ENCODE data around the gene SLC6A6. TPM values are rescaled to one million over a fixed set of nuclear protein-coding genes. Genes with fewer than 3 reads are reported as not detected.

SLC6A6 gene
- total RNA-seq, 1 experiment from 2014 or later = 72.6 TPM

DNA sequence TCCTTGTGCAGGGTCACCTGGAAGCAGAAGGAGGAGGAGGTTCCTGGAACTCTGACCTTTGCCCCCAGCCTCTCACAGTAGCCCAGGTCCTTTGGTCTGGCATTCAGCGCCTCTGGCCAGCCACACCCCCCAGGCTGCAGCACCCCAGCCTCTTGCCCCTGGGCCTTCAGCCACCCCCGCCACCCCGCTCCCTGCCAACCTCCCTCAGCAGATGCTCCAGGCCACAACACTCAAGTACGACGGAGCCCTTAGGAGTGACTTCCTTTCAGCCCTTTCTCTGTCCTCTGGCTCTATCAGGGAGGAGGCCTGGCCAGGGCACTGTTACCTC is 92.5 kb downstream of the SLC6A6 start:
- Histone ChIP-seq H3K27ac (ENCODE audit: insufficient read length, low read depth, low read length) (no peak overlapping the region), H3T11ph (ENCODE audit: low read length) (no peak overlapping the region), H3K14ac (ENCODE audit: insufficient read depth, low read length) (no peak overlapping the region; the same call in 1 of the 2 replicates), H3K27me3 (ENCODE audit: insufficient read depth, low read length) (no peaks in the 10 kb centered on the region), H2BK15ac (ENCODE audit: low read depth, low read length) (no peak overlapping the region), H4K8ac (replicated peaks; ENCODE audit: insufficient read length, low read depth, low read length) (no peak overlapping the region), H3K4me2 (ENCODE audit: insufficient read depth, insufficient read length, low read length) (no peak overlapping the region), H4K20me1 (ENCODE audit: control insufficient read depth, insufficient read depth, insufficient read length) (no peaks in the 10 kb centered on the region), H2AFZ (ENCODE audit: low read length) (no peak overlapping the region), H3K23me2 (ENCODE audit: insufficient read length, low read depth, low read length, poor library complexity, severe bottlenecking) (no peaks in the 10 kb centered on the region), H2AK5ac (ENCODE audit: insufficient read length, low read length) (no peak overlapping the region), H2BK5ac (ENCODE audit: insufficient read length, low read length) (no peak overlapping the region), H3K79me1 (ENCODE audit: insufficient read depth, low read depth, low read length, poor library complexity, severe bottlenecking) (no peaks in the 10 kb centered on the region), H3K9me3 (ENCODE audit: control insufficient read depth, low read depth, low read length) (no peaks in the 10 kb centered on the region), H3K79me2 (ENCODE audit: insufficient read depth, low read length) (no peaks in the 10 kb centered on the region), H3K4ac (ENCODE audit: low read depth, low read length) (no peak overlapping the region), H3K4me1 (ENCODE audit: insufficient read depth, low read length) (no peaks in the 10 kb centered on the region), H2BK12ac (ENCODE audit: insufficient read length, low read depth, low read length) (no peak overlapping the region), H3K23ac (ENCODE audit: insufficient read length, low read depth, low read length) (no peak overlapping the region), H3K9ac (ENCODE audit: extremely low read depth, insufficient read length, low read length) (no peak overlapping the region), H4K91ac (ENCODE audit: insufficient read length, low read depth, low read length) (no peak overlapping the region), H3K56ac (ENCODE audit: insufficient read length, low read depth, low read length) (no peak overlapping the region), H4K5ac (ENCODE audit: insufficient read length, low read depth, low read length) (no peak overlapping the region), H2BK20ac (ENCODE audit: low read depth, low read length, poor library complexity, severe bottlenecking) (no peak overlapping the region), H2BK120ac (ENCODE audit: low read depth, low read length, poor library complexity, severe bottlenecking) (no peak overlapping the region), H3K18ac (ENCODE audit: insufficient read length, low read depth, low read length) (no peak overlapping the region)
- no peak for DNase-seq
- H3K27me3 Mint-ChIP-seq (ENCODE audit: low read depth) = peaks cover 18% of the 10 kb centered on the region
- no peak overlapping the region; a peak in 1 of 5 replicates for H3K4me3 Mint-ChIP-seq
- H3K36me3 Mint-ChIP-seq (ENCODE audit: insufficient read depth in 1 of 3, low read depth in 3 of 3) = no peaks in the 10 kb centered on the region; a peak in 1 of 7 replicates
- H3K27ac Mint-ChIP-seq = no peak overlapping the region
- no peak for TF ChIP-seq CTCF (conservative IDR thresholded peaks at IDR 0.05)
- peaks cover 6% of the 10 kb centered on the region in 2 experiments for H3K4me1 Mint-ChIP-seq
- no peaks in the 10 kb centered on the region for H3K9me3 Mint-ChIP-seq
- WGBS (ENCODE audit: extremely low coverage, insufficient read length, low lambda C conversion rate) = no CpG with 5 or more reads among the region's 5 CpGs

Measured in H9 (cell line).